H1 (cell line): ENCODE results near the gene RNF151. TPM values are rescaled to one million over a fixed set of nuclear protein-coding genes. Genes with fewer than 3 reads are reported as not detected.

Source experiments
- BCL11A ChIP-seq, 2 experiments: IDR thresholded peaks; one replicate each; pipeline ENCODE4 v1.6.1; 2011; ENCODE audit warnings: low read depth in 2 of 2, low read length in 2 of 2, mild to moderate bottlenecking in 2 of 2
- CEBPB ChIP-seq: IDR thresholded peaks from 2 replicates; pipeline ENCODE4 v1.6.1; 2012; ENCODE audit warnings: low read depth, low read length
- CHD2 ChIP-seq: IDR thresholded peaks from 2 replicates; pipeline ENCODE4 v1.6.1; 2012; ENCODE audit warnings: low read length, improper control_type of control experiment
- MAFK ChIP-seq: IDR thresholded peaks from 2 replicates; pipeline ENCODE4 v1.6.1; 2012; ENCODE audit warnings: low read depth, mild to moderate bottlenecking, improper control_type of control experiment, low read length
- TEAD4 ChIP-seq: IDR thresholded peaks from 2 replicates; pipeline ENCODE4 v1.6.1; 2012; ENCODE audit warnings: low read depth, low read length, inconsistent platforms, mixed read lengths
- YY1 ChIP-seq: IDR thresholded peaks from 2 replicates; pipeline ENCODE4 v1.6.1; 2011; ENCODE audit warnings: low read depth, mild to moderate bottlenecking, low read length
- polyA plus RNA-seq, 7 experiments: library from polyadenylated mRNA; depleted of rRNA in 3 of 7; stranded (reverse) in 5 of 7; unstranded in 2 of 7; fragments of >200 nt in 5 of 7; fragments of 200-250 nt in 2 of 7; gene quantifications; 1 replicate in 5 of 7; 2 replicates in 1 of 7; 4 replicates in 1 of 7; pipeline versions ENCODE4 v1.2.1 to v1.2.3, GENCODE V29; 2011 to 2013; ENCODE audit warnings: missing spikeins in 2 of 7, mixed read lengths in 2 of 7
- total RNA-seq: library from RNA; stranded (reverse); fragmentation: NEBNext Ultra II Directional; extraction: Animal tissue kit (Norgen Biotek cat#: 25700); gene quantifications from 2 replicates; pipeline ENCODE4 v1.2.1, GENCODE V29; 2021
- TF ChIP-seq, protein P1 (sequence below): fragments of 300-600 bp; sonication (generic); IDR thresholded peaks from 2 replicates; pipeline ENCODE4 v1.7.1; 2012; ENCODE audit warnings: low read length, moderate library complexity, mild to moderate bottlenecking, inconsistent platforms; ENCODE audit not compliant: insufficient replicate concordance

The RNF151 gene
- total and polyA plus RNA-seq, 2 of the 8 experiments (the other 6 are each of a cell fraction or from before 2014, with no cell fraction given): not detected

DNA sequence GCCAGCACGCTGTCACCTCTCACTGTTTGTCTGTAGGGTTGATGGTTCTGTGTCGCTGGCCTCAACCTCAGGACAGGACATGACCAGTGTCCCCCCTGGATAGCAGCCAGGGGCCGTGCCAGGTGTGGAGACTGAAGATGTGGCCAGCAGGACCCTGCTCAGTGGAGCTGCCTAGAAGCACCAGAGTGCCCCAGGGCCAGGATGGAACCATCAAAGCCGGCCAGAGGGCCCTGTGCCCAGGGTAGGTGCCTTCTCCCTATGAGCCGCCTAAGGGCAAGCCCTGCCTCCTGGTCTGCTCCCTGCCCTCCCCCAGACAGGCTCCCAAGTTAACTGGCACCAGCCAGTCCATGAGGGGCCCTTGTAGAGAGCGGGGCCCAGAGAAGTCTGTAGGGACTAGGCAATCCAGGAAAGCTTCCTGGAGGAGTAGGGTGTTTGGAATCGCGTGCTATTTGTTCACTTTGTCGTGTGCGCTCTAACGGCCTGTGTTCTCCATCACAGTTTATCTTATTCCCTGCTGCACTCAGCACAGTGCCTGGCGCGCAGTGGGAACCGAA is 7.9 kb upstream of the RNF151 start (continued):
- TF ChIP-seq, protein P1, sequence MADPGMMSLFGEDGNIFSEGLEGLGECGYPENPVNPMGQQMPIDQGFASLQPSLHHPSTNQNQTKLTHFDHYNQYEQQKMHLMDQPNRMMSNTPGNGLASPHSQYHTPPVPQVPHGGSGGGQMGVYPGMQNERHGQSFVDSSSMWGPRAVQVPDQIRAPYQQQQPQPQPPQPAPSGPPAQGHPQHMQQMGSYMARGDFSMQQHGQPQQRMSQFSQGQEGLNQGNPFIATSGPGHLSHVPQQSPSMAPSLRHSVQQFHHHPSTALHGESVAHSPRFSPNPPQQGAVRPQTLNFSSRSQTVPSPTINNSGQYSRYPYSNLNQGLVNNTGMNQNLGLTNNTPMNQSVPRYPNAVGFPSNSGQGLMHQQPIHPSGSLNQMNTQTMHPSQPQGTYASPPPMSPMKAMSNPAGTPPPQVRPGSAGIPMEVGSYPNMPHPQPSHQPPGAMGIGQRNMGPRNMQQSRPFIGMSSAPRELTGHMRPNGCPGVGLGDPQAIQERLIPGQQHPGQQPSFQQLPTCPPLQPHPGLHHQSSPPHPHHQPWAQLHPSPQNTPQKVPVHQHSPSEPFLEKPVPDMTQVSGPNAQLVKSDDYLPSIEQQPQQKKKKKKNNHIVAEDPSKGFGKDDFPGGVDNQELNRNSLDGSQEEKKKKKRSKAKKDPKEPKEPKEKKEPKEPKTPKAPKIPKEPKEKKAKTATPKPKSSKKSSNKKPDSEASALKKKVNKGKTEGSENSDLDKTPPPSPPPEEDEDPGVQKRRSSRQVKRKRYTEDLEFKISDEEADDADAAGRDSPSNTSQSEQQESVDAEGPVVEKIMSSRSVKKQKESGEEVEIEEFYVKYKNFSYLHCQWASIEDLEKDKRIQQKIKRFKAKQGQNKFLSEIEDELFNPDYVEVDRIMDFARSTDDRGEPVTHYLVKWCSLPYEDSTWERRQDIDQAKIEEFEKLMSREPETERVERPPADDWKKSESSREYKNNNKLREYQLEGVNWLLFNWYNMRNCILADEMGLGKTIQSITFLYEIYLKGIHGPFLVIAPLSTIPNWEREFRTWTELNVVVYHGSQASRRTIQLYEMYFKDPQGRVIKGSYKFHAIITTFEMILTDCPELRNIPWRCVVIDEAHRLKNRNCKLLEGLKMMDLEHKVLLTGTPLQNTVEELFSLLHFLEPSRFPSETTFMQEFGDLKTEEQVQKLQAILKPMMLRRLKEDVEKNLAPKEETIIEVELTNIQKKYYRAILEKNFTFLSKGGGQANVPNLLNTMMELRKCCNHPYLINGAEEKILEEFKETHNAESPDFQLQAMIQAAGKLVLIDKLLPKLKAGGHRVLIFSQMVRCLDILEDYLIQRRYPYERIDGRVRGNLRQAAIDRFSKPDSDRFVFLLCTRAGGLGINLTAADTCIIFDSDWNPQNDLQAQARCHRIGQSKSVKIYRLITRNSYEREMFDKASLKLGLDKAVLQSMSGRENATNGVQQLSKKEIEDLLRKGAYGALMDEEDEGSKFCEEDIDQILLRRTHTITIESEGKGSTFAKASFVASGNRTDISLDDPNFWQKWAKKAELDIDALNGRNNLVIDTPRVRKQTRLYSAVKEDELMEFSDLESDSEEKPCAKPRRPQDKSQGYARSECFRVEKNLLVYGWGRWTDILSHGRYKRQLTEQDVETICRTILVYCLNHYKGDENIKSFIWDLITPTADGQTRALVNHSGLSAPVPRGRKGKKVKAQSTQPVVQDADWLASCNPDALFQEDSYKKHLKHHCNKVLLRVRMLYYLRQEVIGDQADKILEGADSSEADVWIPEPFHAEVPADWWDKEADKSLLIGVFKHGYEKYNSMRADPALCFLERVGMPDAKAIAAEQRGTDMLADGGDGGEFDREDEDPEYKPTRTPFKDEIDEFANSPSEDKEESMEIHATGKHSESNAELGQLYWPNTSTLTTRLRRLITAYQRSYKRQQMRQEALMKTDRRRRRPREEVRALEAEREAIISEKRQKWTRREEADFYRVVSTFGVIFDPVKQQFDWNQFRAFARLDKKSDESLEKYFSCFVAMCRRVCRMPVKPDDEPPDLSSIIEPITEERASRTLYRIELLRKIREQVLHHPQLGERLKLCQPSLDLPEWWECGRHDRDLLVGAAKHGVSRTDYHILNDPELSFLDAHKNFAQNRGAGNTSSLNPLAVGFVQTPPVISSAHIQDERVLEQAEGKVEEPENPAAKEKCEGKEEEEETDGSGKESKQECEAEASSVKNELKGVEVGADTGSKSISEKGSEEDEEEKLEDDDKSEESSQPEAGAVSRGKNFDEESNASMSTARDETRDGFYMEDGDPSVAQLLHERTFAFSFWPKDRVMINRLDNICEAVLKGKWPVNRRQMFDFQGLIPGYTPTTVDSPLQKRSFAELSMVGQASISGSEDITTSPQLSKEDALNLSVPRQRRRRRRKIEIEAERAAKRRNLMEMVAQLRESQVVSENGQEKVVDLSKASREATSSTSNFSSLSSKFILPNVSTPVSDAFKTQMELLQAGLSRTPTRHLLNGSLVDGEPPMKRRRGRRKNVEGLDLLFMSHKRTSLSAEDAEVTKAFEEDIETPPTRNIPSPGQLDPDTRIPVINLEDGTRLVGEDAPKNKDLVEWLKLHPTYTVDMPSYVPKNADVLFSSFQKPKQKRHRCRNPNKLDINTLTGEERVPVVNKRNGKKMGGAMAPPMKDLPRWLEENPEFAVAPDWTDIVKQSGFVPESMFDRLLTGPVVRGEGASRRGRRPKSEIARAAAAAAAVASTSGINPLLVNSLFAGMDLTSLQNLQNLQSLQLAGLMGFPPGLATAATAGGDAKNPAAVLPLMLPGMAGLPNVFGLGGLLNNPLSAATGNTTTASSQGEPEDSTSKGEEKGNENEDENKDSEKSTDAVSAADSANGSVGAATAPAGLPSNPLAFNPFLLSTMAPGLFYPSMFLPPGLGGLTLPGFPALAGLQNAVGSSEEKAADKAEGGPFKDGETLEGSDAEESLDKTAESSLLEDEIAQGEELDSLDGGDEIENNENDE: no peak
- TF ChIP-seq CHD2 (no peak), BCL11A (IDR thresholded peaks at IDR 0.05; ENCODE audit: low read depth in 2 of 2, low read length in 2 of 2) (no peak), YY1 (no peak), MAFK (no peak), TEAD4 (no peak), CEBPB (no peak)
